K562 treated with DMSO at 1 percent for 24 hours (cell line): ENCODE results near the gene CEP135. TPM values are rescaled to one million over a fixed set of nuclear protein-coding genes. Genes with fewer than 3 reads are reported as not detected.

Experiments
- total RNA-seq: library from RNA; unstranded; fragments of 300-600 nt; gene quantifications from 2 replicates; pipeline ENCODE4 v1.2.3, GENCODE V29; 2022; ENCODE audit warnings: low read depth; ENCODE audit not compliant: insufficient read depth

CEP135 gene, protein sequence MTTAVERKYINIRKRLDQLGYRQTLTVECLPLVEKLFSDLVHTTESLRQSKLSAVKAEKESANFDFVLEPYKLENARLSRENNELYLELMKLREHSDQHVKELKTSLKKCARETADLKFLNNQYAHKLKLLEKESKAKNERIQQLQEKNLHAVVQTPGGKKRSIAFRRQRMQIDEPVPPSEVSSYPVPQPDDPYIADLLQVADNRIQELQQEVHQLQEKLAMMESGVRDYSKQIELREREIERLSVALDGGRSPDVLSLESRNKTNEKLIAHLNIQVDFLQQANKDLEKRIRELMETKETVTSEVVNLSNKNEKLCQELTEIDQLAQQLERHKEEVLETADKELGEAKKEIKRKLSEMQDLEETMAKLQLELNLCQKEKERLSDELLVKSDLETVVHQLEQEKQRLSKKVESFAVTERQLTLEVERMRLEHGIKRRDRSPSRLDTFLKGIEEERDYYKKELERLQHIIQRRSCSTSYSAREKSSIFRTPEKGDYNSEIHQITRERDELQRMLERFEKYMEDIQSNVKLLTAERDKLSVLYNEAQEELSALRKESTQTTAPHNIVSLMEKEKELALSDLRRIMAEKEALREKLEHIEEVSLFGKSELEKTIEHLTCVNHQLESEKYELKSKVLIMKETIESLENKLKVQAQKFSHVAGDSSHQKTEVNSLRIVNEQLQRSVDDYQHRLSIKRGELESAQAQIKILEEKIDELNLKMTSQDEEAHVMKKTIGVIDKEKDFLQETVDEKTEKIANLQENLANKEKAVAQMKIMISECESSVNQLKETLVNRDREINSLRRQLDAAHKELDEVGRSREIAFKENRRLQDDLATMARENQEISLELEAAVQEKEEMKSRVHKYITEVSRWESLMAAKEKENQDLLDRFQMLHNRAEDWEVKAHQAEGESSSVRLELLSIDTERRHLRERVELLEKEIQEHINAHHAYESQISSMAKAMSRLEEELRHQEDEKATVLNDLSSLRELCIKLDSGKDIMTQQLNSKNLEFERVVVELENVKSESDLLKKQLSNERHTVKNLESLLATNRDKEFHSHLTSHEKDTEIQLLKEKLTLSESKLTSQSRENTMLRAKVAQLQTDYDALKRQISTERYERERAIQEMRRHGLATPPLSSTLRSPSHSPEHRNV
- 3.3 and 5.5 TPM in 2 replicates for total RNA-seq

DNA sequence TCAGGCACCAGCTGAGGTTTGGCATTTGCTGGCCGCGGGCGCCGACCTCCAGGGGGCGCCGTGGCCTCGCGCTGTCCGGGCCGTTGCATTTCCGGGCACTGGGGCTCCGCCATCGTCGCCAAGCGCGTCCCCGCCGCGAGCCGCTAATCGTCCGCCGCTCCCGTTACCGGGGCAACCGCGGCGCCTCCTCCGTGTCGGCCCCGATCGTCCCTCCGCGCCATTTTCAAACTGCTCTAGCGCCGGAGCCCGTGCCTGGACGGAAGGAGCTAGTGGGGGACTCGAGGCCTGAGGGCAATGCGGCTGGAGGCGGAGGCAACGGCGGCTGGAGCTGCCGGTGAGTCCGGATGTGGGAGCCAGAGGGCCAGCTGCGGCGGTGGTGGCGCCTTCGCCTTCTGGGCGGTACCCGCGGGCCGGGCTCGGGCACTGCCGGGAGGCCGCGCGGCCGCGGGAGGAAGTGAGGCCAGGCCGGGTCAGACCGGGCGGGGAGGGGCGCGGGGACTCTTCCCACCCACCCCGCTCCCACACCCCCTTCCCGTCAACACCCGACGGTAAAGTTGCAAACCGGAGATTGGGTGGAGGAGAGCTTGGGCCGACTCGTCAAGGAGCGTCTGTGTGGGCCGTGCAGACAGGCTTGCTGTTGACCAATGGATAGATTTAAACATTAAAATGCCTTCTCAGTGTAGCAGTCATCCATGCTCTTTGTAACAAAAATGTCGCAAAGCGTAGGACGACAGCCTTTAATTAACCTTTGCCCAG lies at the start of gene CEP135:
TSS of gene CEP135 (plus strand) at position 220 of the 756 bp plus-strand sequence. CDS start 3,186 bp downstream, outside the sequence.

Other genes starting within 250 kb of the CEP135 start
- gene EXOC1L, start 129.2 kb upstream of the CEP135 start, total RNA-seq = 1.4 and 2.2 TPM in 2 replicates
- gene EXOC1, start 95.3 kb upstream of the CEP135 start, total RNA-seq = 19.5 and 19.8 TPM in 2 replicates